Epithelial cell of proximal tubule (primary cell): ENCODE measurements around the gene PTPRN2. TPM values are rescaled to one million over a fixed set of nuclear protein-coding genes. Genes with fewer than 3 reads are reported as not detected.

ENCODE experiments used
- DNase-seq: peaks from one replicate; pipeline ENCODE4 v3.0.0-alpha.2; 2011; ENCODE audit warnings: low read depth
- H3K4me3 ChIP-seq: 2 replicates; pipeline ENCODE4 v1.5.1; 2011; ENCODE audit warnings: low read depth, mild to moderate bottlenecking, low read length
- CTCF ChIP-seq: conservative IDR thresholded peaks from 2 replicates; pipeline ENCODE4 v1.5.1; 2012; ENCODE audit warnings: low read depth, mild to moderate bottlenecking, low read length
- total RNA-seq: library from RNA; depleted of rRNA; stranded (reverse); fragments of >200 nt; gene quantifications from 2 replicates; pipeline ENCODE4 v1.2.3, GENCODE V29; 2015

Gene PTPRN2
- total RNA-seq, 1 donor from 2014 or later = 2.8 TPM

GRCh38 chr7:158316466-158317031 is 271.1 kb downstream of the PTPRN2 start:
- DNase-seq = no peak
- no peak for TF ChIP-seq CTCF
- H3K4me3 ChIP-seq = no peak overlapping the region

GRCh38 chr7:158315881-158316280 is 271.7 kb downstream of the PTPRN2 start:
- no peak for DNase-seq
- no peak overlapping the region for H3K4me3 ChIP-seq
- TF ChIP-seq CTCF = no peak

- no peak for TF ChIP-seq CTCF
- H3K4me3 ChIP-seq = no peak overlapping the region
- DNase-seq = no peak
Observed at GRCh38 chr7:158315326-158315725, 272.3 kb downstream of the PTPRN2 start.

GRCh38 chr7:158314394-158314793 is 273.2 kb downstream of the PTPRN2 start:
- TF ChIP-seq CTCF = no peak
- DNase-seq = no peak
- H3K4me3 ChIP-seq = no peak overlapping the region

GRCh38 chr7:158313931-158314330 is 273.7 kb downstream of the PTPRN2 start:
- no peak for TF ChIP-seq CTCF
- H3K4me3 ChIP-seq = no peak overlapping the region
- DNase-seq = no peak

GRCh38 chr7:158312789-158313188 is 274.8 kb downstream of the PTPRN2 start:
- no peak for TF ChIP-seq CTCF
- DNase-seq = no peak
- H3K4me3 ChIP-seq = no peak overlapping the region

GRCh38 chr7:158311791-158312190 is 275.8 kb downstream of the PTPRN2 start:
- DNase-seq = no peak
- no peak for TF ChIP-seq CTCF
- no peak overlapping the region for H3K4me3 ChIP-seq
